HEK293 (cell line): Measurements from ENCODE around the gene ELOVL6.

Experiments used
- CTCF ChIP-seq: fragments of 450-650 bp; formaldehyde crosslinking; IDR thresholded peaks from 2 replicates; pipeline ENCODE4 v1.5.1; 2016; ENCODE audit warnings: missing biosample characterization, missing genetic modification characterization
- REPIN1 ChIP-seq: fragments of 450-650 bp; formaldehyde crosslinking; IDR thresholded peaks from 2 replicates; pipeline ENCODE4 v1.5.1; 2017; ENCODE audit warnings: missing biosample characterization, missing genetic modification characterization, low read depth
- ZNF138 ChIP-seq: fragments of 450-650 bp; formaldehyde crosslinking; IDR thresholded peaks from 2 replicates; pipeline ENCODE4 v1.5.1; 2016; ENCODE audit warnings: missing biosample characterization, missing genetic modification characterization, borderline replicate concordance
- ZNF580 ChIP-seq: fragments of 450-650 bp; formaldehyde crosslinking; IDR thresholded peaks from 2 replicates; pipeline ENCODE4 v1.5.1; 2016; ENCODE audit warnings: missing biosample characterization, missing genetic modification characterization
- ZNF747 ChIP-seq: fragments of 450-650 bp; formaldehyde crosslinking; IDR thresholded peaks from 2 replicates; pipeline ENCODE4 v1.5.1; 2016; ENCODE audit warnings: missing biosample characterization, missing genetic modification characterization
- ZSCAN30 ChIP-seq: fragments of 450-650 bp; IDR thresholded peaks from 2 replicates; pipeline ENCODE4 v1.5.1; 2018; ENCODE audit warnings: missing biosample characterization, mild to moderate bottlenecking, missing genetic modification characterization, moderate library complexity

GRCh38 chr4:110156442-110156841 lies 42.0 kb downstream of the ELOVL6 start:
- TF ChIP-seq CTCF (tag by site-specific recombination) (no peak), ZNF580 (no peak), ZNF138 (tag by site-specific recombination) (no peak), REPIN1 (tag by site-specific recombination) (no peak), ZSCAN30 (tag by site-specific recombination) (no peak), ZNF747 (tag by site-specific recombination) (no peak)
